Amniotic stem cell (primary cell): Measurements from ENCODE around the gene GJC2.

Source experiments
- DNase-seq: peaks from one replicate; lab custom pipeline; 2025; lab: John Stamatoyannopoulos, UW

GJC2 gene

DNA sequence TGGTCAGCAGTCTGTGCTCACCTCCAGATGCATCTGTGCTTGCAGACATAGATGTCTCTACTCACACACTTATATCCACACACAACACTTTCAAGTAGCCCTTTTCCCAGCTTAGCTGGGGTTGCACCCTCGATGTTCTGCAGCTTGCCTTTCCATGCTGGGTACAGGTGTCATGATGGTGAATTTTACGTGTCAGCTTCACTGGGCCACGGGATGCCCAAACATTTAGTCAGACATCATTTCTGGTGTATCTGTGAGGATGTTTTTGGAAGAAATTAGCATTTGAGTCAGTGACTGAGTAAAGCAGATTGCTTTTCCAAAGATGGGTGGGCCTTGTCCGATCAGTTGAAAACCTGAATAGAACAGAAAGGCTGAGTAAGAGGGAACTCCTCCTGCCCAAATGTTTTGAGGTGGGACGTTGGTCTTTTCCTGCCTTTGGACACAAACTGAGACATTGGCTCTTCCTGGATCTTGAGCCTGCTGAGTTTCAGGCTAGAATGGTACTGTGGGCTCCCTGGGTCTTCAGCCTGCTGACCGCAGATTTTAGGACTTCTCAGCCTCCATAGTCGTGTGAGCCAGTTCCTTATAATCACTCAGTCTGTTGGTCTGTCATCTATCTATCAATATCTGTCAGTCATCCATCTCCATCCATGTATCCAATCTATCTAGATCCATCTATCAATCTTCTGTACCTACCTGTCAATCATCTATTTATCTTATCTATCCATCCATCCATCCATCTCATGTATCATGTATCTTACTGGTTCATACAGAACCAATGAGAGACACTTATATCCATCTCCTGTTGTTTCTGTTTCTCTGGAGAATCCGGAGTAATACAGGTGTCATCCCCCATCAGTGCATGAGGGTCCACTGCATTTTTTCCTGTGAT is 45.4 kb downstream of the GJC2 start:
- no peak for DNase-seq

DNA sequence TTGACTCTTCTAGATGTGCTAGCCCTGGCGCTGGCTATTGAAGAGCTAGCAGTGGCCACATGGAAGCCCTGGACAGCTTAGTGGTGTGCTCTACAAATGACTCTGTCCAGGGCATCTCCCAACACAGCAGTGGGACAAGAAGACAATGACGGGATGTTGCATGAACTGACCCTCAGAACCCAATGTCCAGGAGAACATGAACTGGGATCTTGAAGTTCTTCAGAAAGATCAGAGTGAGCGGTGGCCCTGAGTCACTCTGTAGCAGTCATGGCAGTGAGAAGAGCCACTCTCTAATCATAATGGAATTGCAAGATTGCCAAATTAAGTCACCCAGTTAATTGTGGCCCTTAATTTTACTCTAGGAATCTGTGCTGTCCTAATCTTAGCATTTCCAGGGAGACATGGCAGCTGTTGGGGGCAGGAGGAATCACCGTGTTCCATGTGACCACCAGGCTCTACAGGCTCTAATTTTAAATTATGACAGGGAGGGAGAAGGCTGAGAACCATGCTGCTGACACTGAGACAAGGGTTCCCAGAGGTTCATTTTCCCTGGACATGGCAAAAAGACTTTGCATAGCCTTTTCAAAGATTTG is 47.9 kb downstream of the GJC2 start:
- no peak for DNase-seq

- DNase-seq: no peak
Observed at GRCh38 chr1:228198977-228199590, 49.4 kb downstream of the GJC2 start.

GRCh38 chr1:228204958-228205357 is 55.2 kb downstream of the GJC2 start:
- DNase-seq: no peak

- no peak for DNase-seq
Observed at GRCh38 chr1:228205526-228206436, 56.1 kb downstream of the GJC2 start.

- DNase-seq: no peak
Observed at GRCh38 chr1:228206582-228207351, 57.0 kb downstream of the GJC2 start.

GRCh38 chr1:228207381-228207810 is 57.7 kb downstream of the GJC2 start:
- DNase-seq: no peak

GRCh38 chr1:228207851-228208821 is 58.4 kb downstream of the GJC2 start, which contains the start of gene OBSCN:
Gene OBSCN (plus strand): TSS chr1:228208044. CDS start chr1:228211784, 3,740 bp downstream.
- no peak for DNase-seq

DNA sequence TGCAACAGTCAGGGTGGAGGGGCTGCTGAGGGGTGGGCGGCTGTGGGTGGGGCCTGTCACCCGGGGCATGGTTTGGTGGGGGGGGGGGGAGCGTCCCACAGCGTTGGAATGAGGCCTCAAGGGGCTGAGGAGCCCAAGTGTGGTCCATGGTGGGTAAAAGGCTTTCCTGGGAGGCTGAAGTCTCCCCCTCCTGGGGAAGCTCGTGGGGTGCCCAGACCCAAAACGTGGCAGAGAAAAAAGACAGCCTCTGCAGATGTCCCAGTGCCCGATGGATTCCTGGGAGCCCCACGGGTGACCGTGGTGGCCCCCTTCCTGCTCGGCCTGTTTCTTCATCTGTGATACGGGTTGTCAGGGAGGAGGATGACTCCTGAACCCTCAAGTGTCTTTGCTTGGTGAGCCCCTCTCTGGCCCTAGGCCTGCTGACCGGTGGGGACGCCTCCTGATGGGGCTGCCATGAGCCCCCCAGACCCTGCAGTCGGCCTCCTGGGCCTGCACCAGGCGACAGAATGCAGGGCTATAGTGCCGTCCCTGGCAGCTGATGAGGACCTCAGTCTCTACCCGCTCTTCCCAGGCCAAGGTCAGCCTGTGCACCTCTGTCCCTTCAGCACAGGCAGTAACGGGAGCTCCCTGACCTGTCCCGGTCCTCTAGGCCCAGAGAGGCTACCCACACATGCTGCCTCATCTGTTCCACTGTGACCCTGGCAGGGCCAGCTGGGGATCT is 59.3 kb downstream of the GJC2 start:
- no peak for DNase-seq
